Measurements from ENCODE around the gene BIRC3. TPM values are rescaled to one million over a fixed set of nuclear protein-coding genes. Genes with fewer than 3 reads are reported as not detected.

The BIRC3 gene
- total and polyA plus RNA-seq, 2 donors from 2014 or later: 3.9 to 110 TPM

DNA sequence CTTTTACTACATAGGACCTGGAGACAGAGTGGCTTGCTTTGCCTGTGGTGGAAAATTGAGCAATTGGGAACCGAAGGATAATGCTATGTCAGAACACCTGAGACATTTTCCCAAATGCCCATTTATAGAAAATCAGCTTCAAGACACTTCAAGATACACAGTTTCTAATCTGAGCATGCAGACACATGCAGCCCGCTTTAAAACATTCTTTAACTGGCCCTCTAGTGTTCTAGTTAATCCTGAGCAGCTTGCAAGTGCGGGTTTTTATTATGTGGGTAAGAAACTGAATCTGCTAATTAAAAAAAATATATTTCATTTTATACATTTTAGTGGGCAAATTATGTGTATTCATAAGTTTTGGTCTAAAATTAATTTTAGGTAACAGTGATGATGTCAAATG is 7.8 kb downstream of the BIRC3 start:
- TF ChIP-seq, protein P1, sequence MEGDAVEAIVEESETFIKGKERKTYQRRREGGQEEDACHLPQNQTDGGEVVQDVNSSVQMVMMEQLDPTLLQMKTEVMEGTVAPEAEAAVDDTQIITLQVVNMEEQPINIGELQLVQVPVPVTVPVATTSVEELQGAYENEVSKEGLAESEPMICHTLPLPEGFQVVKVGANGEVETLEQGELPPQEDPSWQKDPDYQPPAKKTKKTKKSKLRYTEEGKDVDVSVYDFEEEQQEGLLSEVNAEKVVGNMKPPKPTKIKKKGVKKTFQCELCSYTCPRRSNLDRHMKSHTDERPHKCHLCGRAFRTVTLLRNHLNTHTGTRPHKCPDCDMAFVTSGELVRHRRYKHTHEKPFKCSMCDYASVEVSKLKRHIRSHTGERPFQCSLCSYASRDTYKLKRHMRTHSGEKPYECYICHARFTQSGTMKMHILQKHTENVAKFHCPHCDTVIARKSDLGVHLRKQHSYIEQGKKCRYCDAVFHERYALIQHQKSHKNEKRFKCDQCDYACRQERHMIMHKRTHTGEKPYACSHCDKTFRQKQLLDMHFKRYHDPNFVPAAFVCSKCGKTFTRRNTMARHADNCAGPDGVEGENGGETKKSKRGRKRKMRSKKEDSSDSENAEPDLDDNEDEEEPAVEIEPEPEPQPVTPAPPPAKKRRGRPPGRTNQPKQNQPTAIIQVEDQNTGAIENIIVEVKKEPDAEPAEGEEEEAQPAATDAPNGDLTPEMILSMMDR (IDR thresholded peaks at IDR 0.05; ENCODE audit: borderline replicate concordance, extremely low read depth, insufficient read depth): no peak
- Histone ChIP-seq H3K27me3 (ENCODE audit: control insufficient read depth, insufficient read depth, low read length) (no peaks in the 10 kb centered on the region), H3K4me3 (ENCODE audit: low read length in 3 of 3) (no peak overlapping the region), H3K9ac (ENCODE audit: low read length in 3 of 3) (no peak overlapping the region), H3K9me3 (ENCODE audit: control insufficient read depth in 2 of 3, insufficient read depth in 1 of 3, low read length in 3 of 3) (no peaks in the 10 kb centered on the region), H3K36me3 (ENCODE audit: control insufficient read depth in 2 of 3, insufficient read depth in 3 of 3, low read length in 3 of 3) (peaks cover 0 to 3% (median 2%) of the 10 kb centered on the region in 3 donors), H3K27ac (ENCODE audit: low read depth in 2 of 2, low read length in 2 of 2) (no peak overlapping the region), H3K4me1 (ENCODE audit: control insufficient read depth in 2 of 3, insufficient read depth in 2 of 3, low read depth in 1 of 3, low read length in 3 of 3) (no peaks in the 10 kb centered on the region)
- FAIRE-seq (no peak), DNase-seq (no peak)
- intact Hi-C loops (cut with DNase I): no loop called here

DNA sequence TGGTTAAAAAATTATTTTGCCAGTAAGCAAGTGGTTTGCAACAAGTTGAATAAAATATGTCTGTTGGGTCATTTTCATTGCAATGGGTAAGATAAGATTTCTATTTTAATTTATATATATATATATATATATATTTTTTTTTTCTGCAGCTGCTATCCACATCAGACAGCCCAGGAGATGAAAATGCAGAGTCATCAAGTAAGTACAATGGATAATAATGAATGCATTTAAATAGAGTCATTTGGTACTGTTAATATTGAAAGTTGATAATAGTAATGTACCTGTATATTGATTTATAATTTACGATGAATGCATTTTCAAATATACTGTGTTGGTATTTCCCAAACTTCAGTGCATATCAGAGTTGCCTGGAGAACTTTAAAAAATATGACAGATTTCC is 11.5 kb downstream of the BIRC3 start:
- Histone ChIP-seq H3K4me1 (ENCODE audit: control insufficient read depth in 2 of 3, insufficient read depth in 2 of 3, low read depth in 1 of 3, low read length in 3 of 3) (no peaks in the 10 kb centered on the region), H3K9me3 (ENCODE audit: control insufficient read depth in 2 of 3, insufficient read depth in 1 of 3, low read length in 3 of 3) (no peaks in the 10 kb centered on the region), H3K36me3 (ENCODE audit: control insufficient read depth in 2 of 3, insufficient read depth in 3 of 3, low read length in 3 of 3) (peaks cover 0 to 3% (median 2%) of the 10 kb centered on the region in 3 donors), H3K27ac (ENCODE audit: low read depth in 2 of 2, low read length in 2 of 2) (no peak overlapping the region), H3K4me3 (ENCODE audit: low read length in 3 of 3) (no peak overlapping the region), H3K9ac (ENCODE audit: low read length in 3 of 3) (no peak overlapping the region), H3K27me3 (ENCODE audit: control insufficient read depth, insufficient read depth, low read length) (no peaks in the 10 kb centered on the region)
- intact Hi-C loops (cut with DNase I): no loop called here
- TF ChIP-seq, protein P1 (IDR thresholded peaks at IDR 0.05; ENCODE audit: borderline replicate concordance, extremely low read depth, insufficient read depth): no peak
- FAIRE-seq (no peak), DNase-seq (no peak)

DNA sequence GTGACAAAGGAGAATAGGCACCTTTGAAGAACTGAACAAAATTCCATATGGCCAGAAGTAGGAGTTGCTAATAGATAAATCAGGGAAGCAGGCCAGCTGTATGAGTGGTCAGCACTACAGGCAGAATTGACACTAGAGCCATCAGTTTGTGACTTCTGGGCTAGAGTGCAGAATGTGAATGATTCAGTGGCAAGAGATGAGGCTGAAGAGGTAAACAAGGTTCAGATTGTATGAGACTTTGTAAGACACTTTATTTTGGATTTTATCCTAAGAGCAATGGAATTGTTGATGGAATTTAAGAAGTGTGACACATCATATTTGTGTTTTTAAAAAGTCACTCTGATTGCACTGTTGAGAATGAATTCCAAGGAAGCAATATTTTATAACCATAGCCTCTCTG is 12.9 kb downstream of the BIRC3 start:
- TF ChIP-seq, protein P1 (IDR thresholded peaks at IDR 0.05; ENCODE audit: borderline replicate concordance, extremely low read depth, insufficient read depth): no peak
- H3K4me3 ChIP-seq (ENCODE audit: low read length in 3 of 3): no peak overlapping the region
- FAIRE-seq: no peak

DNA sequence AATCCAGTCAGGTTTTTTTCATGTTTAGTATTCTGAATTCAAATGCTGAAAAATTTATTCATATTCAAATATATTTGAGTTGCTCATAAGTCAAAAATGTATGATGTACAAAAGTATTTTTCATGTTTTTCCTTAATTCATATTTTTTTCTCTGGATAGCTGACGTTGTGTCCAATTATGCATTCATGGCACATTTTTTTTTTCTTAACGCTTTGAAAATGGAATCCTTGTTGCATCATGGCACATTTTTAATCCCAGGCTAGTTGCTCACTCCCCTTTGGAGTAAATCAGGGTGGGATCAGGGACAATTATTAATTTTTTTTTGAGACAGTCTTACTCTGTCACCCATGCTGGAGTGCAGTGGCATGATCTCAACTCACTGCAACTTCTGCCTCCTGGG is 14.1 kb downstream of the BIRC3 start:
- no peak for FAIRE-seq
- H3K27me3 ChIP-seq (ENCODE audit: control insufficient read depth, insufficient read depth, low read length): no peaks in the 10 kb centered on the region
- peaks cover 0 to 3% (median 2%) of the 10 kb centered on the region in 3 donors for H3K36me3 ChIP-seq (ENCODE audit: control insufficient read depth in 2 of 3, insufficient read depth in 3 of 3, low read length in 3 of 3)
- no peak for DNase-seq
- H3K9ac ChIP-seq (ENCODE audit: low read length in 3 of 3): no peak overlapping the region
- TF ChIP-seq, protein P1 (IDR thresholded peaks at IDR 0.05; ENCODE audit: borderline replicate concordance, extremely low read depth, insufficient read depth): no peak
- H3K4me3 ChIP-seq (ENCODE audit: low read length in 3 of 3): no peak overlapping the region
- no peak overlapping the region for H3K27ac ChIP-seq (ENCODE audit: low read depth in 2 of 2, low read length in 2 of 2)
- intact Hi-C loops (cut with DNase I): no loop called here
- no peaks in the 10 kb centered on the region for H3K9me3 ChIP-seq (ENCODE audit: control insufficient read depth in 2 of 3, insufficient read depth in 1 of 3, low read length in 3 of 3)
- no peaks in the 10 kb centered on the region for H3K4me1 ChIP-seq (ENCODE audit: control insufficient read depth in 2 of 3, insufficient read depth in 2 of 3, low read depth in 1 of 3, low read length in 3 of 3)

More for the DNA sequence above, 12.9 kb downstream of the BIRC3 start:
- Histone ChIP-seq H3K9me3 (ENCODE audit: control insufficient read depth in 2 of 3, insufficient read depth in 1 of 3, low read length in 3 of 3) (no peaks in the 10 kb centered on the region), H3K27me3 (ENCODE audit: control insufficient read depth, insufficient read depth, low read length) (no peaks in the 10 kb centered on the region), H3K27ac (ENCODE audit: low read depth in 2 of 2, low read length in 2 of 2) (no peak overlapping the region), H3K36me3 (ENCODE audit: control insufficient read depth in 2 of 3, insufficient read depth in 3 of 3, low read length in 3 of 3) (peaks cover 0 to 3% (median 2%) of the 10 kb centered on the region in 3 donors), H3K4me1 (ENCODE audit: control insufficient read depth in 2 of 3, insufficient read depth in 2 of 3, low read depth in 1 of 3, low read length in 3 of 3) (no peaks in the 10 kb centered on the region), H3K9ac (ENCODE audit: low read length in 3 of 3) (no peak overlapping the region)
- intact Hi-C loops (cut with DNase I): no loop called here
- no peak for DNase-seq

All from kidney (tissue), 14 donors.